Stimulated activated CD4-positive, alpha-beta T cell treated with anti-CD3 and anti-CD28 coated beads, Interleukin-1b, Interleukin-23, amount 100 ng/mL, for 4 hours (primary cell): ENCODE results near the gene GLTPD2.

Source experiments
- DNase-seq, 2 donors: peaks; one replicate each; pipeline ENCODE4 v3.0.0-alpha.2; 2020; ENCODE audit warnings: low read depth in 2 of 2

Gene GLTPD2

DNA sequence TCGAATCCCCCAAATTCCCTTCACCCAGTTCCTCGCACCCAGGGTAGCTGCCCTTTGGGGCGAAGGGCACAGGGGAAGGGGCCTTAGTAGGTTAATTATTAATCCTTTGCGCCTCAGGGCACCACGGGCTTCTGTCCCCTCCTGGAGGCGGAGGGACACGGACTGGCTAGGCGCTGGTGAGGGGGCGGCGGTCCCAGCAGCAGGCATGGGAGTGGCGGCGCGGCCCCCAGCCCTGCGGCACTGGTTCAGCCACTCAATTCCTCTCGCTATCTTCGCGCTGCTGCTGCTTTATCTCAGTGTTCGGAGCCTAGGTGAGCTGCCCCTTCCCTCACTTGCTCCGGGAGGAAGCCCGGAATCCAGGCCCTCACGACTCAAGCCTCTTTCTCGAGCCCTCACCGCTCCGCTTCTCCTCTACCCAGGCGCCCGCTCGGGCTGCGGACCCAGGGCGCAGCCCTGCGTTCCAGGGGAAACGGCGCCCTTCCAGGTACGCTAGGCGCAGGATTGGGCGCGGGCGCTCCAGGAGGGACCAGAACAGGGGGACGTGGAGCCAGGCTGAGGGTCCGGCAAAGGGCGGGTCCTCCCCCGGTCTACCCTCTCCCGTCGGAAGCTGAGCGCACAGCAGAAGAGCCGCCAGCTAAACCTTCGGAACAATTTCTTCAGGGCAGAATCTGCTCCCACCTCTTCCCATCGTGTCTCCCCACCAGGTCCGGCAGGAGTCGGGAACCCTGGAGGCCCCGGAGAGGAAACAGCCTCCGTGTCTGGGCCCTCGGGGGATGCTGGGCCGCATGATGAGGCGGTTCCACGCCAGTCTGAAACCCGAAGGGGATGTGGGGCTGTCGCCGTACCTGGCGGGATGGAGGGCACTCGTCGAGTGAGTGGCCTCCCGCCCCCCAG, at the start of gene GLTPD2:
Gene GLTPD2, plus strand, starts transcription at position 158 of the 894 bp plus-strand sequence. Its CDS starts 48 bp downstream, at position 206.
- no peak for DNase-seq

DNA sequence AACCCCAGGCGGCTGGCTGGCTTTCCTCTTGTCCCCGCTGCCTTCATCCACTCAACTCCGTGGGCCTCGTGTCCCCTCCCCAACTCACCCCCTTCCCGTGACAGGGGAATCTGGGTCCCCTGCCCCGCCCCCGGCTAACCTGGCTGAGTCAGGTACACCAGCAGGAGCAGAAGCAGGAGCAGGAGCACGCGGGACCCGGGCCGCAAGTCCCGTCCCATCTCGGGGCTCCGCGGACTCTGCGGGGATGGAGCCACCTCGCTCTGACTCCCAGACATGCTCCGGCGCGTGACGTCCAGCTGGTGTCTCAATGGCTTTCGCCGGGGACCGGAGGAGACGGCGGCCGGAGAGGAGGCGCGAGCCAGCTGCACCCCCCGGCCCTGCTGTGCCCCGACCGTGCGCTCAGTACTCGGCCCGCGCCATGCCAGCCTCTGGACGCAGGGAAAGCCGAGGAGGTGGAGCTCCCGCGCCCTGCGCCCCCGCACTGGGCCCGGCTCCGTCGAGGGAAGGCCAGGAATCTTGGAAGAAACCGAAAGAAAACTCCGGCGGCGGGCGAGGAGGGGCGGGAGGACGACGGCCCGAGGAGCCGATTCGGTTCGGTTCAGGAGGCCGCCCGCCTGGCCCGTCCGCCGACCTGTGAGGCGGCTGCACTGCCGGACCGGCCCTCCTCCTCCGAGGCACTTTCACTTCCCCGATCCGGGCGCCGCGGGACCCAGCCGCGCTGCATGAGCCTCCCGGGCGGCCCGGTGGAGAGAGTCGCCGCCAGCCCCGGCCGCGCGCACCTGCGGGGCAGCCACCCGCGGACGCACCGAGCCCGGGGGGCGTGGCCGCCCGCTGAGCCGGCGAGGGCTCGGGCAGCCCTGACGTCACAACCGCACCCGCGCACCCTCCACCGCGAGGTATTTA, 49.4 kb upstream of the GLTPD2 start, which contains the start of the genes CXCL16 and ZMYND15:
Gene CXCL16, minus strand, starts transcription at position 807 of the 903 bp plus-strand sequence. Its CDS starts 589 bp downstream, at position 218.
Gene ZMYND15, plus strand, starts transcription at position 712 of the 903 bp plus-strand sequence. CDS start 716 bp downstream, outside the sequence.
- DNase-seq = peak; percentile 30 to 39

DNA sequence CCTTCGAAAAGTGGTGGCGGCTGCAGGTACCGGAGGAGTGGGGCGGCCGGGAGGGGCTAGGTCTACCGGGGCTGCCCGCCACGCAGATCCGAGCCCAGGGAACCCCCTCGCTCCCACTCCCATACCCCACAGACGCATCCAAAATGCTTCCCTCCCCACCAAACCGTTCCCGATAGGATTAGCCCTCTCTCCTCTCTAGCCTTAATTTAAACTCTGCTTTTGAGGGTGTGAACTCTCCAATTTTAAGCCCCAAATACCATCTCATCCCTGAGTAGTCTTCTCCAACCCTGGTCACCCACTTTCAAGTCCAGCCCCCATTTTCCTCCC, 48.8 kb upstream of the GLTPD2 start:
- DNase-seq = no peak

DNA sequence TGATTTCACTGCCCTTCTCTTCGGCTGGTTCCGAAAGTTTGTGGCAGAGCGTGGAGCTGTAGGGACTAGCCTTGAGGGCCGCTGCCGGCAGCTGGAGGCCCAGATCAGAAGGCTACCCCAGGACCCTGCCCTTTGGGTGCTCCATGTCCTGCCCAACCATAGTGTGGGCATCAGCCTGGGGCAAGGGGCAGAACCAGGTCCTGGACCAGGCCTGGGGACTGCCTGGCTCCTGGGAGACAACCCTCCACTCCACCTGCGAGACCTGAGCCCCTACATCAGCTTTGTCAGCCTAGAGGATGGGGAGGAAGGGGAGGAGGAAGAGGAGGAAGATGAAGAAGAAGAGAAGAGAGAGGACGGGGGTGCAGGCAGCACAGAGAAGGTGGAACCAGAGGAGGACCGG, 48.2 kb upstream of the GLTPD2 start:
- no peak for DNase-seq

DNA sequence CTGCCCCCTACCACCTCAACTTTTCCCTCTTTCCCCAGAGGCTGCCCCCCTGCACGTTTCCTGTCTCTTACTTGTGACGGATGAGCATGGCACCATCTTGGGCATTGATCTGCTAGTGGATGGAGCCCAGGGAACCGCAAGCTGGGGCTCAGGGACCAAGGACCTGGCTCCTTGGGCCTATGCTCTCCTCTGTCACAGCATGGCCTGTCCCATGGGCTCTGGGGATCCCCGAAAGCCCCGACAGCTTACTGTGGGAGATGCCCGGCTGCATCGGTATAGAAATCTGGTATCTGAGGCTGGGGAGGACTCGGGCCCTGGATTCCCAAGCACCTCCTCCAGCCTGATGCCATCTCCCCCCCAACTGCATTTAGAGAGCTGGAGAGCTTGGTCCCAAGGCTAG, 47.2 kb upstream of the GLTPD2 start:
- no peak for DNase-seq

DNA sequence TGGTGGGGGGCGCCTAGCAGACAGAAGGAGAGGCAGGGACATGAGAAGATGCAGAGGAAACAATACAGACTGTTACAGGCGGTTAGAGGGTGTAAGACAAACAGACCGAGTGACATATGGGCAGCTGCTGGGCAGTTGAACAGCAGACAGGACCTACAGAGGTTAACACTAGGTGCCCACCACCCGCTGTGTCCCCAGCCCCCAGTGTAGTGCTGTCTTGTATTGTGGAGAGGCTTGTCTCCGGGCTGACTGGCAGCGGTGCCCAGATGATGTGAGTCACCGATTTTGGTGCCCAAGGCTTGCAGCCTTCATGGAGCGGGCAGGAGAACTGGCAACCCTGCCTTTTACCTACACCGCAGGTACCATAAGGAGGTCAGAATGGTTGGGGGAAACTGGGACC, 46.6 kb upstream of the GLTPD2 start:
- DNase-seq = no peak

DNA sequence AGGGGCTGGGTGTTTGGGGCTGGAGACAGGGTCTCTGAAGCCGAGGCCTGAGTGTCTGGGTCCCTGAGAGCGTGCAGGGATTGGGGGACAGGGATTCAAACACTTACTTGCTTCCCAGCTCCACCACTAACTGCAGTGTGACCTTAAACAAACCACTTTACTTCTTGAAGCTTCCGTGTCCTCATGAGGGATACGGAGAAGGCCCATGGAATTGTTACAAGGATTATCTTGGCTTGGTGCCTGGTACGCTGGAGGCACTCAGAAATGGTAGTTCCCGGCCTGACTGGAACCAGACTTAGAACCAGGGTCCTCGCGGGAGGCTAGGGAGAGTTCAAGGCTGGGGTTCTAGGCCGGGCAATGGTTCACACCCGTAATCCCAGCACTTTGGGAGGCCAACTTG, 46.1 kb upstream of the GLTPD2 start:
- no peak for DNase-seq

DNA sequence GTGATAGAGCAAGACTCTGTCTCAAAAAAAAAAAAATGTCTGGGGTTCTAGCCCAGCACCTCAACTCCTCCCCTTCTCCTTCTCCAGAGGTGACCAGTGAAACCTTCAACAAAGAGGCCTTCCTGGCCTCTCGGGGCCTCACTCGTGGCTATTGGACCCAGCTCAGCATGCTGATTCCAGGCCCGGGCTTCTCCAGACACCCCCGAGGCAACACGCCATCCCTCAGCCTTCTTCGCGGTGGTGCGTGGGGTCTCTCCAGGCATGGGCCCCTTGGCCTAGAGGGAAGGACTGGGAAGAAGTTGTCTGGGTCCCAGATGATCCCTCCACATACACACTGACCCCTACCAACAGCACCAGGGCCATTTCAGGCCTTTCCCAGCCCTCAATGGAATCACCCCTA, 45.5 kb upstream of the GLTPD2 start:
- no peak for DNase-seq

DNA sequence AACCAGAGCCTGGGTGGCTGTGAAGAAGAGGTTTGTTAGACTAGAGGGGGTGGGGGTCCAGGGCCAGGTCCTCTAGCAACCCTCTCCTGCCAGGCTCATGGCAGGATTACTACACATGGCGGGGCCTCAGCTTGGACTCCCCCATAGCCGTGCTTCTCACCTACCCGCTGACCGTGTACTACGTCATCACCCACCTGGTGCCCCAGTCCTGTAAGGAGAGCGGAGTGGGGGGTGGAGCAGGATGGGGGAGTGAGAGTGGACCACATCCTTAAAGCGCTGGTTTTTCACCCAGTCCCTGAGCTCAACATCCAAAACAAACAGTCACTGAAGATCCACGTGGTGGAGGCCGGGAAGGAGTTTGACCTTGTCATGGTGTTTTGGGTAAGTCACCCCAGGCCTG, 44.9 kb upstream of the GLTPD2 start:
- DNase-seq = no peak

DNA sequence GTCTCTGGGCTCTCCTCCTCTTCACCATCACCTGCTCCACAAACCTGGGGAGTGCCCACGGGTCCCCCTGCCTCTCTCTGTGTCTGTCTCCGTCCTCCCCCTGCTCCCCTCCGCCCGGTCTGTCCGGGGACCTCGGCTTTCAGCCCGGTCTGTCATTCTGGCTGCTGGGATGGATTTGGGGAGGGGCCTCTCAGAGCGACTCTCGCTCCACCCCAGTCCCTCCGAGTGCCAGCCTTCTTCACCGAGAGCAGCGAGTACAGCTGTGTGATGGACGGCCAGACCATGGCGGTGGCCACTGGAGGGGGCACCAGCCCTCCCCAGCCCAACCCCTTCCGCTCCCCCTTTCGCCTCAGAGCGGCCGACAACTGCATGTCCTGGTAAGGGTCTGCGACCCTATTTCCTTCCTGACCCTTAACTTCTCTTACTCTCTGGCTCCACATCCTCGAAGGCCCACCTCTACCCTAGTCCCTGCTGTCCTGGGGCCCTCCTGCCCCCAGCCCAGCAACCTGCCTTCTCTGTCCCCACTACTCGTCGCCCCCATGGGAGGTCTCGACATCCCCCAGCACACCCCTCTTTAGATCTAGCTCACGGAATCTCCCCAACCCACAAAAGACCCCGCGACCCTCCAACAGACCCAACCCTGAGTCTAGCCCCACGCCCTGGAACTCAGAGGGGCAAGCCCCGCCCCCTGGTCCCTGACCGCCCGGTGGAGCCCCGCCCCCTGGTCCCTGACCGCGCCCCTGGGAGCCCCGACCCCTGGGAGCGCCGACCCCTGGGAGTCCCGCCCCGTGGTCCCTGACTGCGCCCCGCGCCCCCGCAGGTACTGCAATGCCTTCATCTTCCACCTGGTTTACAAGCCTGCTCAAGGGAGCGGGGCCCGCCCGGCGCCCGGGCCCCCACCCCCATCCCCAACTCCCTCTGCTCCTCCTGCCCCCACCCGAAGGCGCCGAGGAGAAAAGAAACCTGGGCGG, 43.5 kb upstream of the GLTPD2 start:
- DNase-seq = no peak

DNA sequence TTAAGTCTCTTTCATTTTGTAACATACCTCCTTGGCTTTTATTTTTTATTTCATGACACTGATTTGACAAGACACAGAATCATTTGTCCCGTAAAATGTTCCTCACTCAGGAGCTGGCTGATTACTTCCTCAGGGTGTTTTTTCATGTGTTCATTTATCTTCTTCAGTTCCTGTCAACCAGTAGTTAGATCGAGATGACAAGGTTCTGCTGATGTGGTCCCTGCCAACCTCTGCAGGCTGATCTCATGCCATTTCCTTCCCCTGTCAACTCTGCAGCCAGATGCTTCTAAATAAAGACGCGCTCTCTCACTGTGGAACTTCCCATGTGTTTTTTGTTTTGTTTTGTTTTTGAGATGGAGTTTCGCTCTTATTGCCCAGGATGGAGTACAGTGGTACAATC, 40.9 kb upstream of the GLTPD2 start:
- DNase-seq = no peak

DNA sequence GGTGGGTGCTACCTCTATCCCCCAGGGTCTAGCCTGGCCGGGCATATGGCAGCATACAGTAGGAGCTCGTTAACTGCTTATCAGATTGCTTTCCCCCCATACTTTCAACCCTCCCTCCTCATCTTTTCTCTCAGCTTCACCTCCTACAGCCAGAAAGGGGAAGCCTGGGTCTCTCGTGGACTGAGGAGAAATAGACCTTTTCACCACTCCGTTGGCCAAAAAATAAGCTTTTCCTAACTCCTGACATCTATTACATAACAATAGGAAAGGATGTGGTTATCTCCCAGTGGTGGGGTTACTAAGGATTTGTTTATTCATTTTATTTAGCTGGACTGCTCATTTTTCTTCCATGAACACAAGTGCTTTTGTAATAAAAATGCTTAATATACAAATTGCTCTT, 40.1 kb upstream of the GLTPD2 start:
- DNase-seq = no peak

DNA sequence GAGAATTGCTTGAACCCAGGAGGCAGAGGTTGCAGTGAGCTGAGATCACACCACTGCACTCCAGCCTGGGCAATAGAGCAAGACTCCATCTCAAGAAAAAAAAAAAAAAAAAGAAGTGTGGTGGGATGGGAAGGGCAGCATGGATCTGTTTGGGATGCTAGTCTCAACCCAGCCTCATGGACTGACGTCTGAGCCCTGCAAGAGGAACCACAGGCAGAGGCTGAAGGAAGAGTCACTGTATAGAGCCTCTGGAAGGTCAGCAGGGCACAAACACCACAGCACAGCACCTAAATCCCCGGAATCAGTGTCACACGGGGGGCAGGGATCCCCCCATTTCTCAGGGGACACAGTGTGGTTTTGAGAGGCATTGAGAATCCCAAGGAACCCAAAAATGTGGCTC, 38.2 kb upstream of the GLTPD2 start:
- DNase-seq = no peak

DNA sequence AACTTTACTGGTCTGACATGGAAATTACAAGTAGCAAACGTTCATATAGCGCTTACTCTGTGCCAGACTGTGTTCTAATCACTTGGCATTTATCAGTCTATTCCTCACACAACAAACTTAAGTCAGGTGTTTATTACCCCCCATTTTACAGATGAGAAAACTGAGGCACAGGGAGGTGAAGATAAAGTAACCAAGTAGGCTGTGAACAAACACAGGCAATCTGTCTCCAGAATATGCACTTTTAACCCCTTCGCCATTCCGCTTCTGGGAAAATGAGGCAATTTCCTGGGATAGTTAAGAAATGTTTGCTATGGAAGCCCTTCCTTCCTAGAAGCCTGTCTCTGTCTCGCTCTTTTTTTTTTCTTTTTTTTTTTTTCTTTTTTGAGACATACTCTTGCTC, 36.8 kb upstream of the GLTPD2 start:
- DNase-seq = no peak

DNA sequence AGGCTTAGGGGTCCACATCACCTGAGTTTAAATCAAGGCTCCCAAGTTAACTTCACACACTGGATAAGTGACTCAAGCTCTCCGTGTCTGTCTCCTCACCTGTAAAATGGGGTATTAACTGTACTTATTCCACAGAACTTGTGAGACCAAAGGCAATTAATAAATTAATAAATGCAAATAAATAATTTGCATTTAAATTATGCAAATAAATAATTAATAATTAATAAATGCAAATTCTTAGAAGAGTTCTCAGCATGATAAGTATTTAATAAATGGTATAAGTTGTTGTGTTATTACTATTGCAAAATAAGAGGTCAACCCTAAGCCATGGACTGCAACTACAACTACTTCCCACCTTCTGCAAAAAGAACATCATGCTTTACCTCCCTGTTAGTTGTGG, 35.4 kb upstream of the GLTPD2 start:
- no peak for DNase-seq

DNA sequence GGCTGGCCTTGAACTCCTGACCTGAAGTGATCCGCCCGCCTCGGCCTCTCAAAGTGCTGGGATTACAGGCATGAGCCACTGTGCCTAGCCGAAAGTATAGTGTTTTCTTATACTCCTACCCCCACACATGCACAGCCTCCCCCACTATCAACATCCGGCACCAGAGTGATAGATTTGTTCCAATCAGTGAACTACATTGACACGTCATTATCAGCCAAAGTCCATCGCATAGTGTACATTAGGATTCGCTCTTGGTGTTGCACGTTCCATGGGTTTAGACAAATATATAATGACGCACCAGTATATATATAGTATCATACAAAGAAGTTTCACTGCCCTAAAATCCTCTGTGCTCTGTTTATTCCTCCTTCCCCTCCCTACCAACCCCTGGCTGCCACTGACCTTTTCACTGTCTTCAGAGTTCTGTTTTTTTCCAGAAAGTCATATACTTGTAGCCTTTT, 29.0 kb upstream of the GLTPD2 start:
- no peak for DNase-seq

DNA sequence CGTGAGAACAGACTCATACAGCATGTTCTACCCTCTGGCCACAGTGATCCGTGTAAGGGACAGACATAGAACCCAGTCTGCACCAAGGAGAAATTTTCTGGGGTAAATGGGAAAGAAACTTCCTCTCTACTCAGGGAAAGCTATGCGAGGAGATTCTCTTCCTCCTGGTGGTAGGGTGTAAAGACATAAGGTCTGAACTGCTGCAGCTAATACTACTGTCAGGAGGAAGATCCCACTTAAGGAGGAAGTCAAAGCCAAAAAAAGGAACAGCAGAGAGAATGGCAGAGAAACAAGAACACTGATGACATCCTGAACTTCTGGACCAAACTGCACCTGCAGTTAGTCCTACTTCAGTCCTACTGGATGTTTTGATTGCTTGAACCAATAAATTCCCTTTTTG, 24.2 kb upstream of the GLTPD2 start:
- no peak for DNase-seq

DNA sequence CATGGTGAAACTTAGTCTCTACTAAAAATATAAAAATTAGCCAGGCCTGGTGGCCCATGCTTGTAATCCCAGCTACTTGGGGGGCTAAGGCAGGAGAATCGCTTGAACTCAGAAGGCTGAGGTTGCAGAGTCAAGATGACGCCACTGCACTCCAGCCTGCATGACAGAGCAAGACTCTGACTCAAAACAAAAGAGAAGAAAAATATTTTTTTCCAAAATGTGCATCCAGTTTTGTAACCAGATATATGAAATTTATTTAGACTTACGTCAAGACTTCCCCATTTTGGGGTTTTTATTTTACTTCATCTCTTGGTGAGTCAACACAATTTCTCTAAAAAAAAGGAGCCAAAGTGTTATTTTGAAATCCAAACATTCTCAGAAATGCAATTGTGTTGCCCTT, 22.6 kb upstream of the GLTPD2 start:
- no peak for DNase-seq

DNA sequence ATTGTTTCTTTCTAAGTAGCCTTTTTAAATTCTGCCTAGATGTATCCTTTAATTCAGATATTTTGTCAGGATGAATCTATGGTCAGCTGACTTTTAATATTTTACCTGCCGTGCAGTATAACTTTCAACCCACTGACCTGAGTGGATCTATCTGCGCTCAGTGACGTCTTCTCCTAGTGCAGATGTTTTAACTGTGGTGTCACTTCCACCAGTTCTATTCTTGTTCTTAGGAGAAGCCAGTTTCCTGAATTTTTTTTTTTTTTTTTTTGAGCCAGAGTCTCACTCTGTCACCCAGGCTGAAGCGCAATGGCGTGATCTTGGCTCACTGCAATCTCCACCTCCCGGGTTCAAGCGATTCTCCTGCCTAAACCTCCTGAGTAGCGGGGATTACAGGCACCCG, 22.0 kb upstream of the GLTPD2 start:
- DNase-seq = no peak

DNA sequence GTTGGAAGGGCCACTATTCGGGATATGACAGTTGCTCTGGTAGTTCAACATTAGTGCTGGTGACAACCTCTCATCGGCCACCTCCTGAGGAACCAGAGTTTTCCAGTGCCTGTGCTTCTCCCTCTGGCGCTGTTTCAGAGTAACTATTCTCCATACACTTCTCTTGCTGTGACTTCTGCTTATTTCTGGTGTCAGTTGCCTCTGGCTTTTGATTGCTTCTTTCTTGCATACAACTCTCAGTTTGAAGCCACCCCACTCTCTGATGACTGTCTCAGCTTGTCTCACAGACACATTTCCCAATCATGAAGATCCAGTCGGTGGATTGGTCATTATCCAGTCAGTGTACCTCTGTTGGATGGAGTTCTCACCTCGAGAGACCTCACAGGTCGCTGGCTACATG, 20.5 kb upstream of the GLTPD2 start:
- no peak for DNase-seq

DNA sequence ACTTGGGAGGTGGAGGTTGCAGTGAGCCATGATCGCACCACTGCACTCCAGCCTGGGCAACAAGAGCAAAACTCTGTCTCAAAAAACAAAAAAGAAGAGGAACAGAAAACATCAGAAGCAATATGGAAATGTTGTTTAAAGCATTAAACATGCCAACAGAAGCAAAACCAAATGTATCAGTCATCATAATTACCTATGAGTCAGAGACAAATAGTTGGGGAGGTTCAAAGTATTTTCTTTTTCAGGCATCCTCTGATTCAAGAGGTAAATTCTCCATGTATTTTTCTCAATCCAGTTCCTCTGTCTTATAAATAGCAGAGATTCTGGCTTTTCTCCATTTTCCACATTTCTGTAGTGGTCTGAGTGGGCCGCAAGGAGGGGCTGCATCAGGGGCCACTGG, 19.1 kb upstream of the GLTPD2 start:
- DNase-seq = no peak
